Measurements from ENCODE around the gene PLEKHJ1. TPM values are rescaled to one million over a fixed set of nuclear protein-coding genes. Genes with fewer than 3 reads are reported as not detected.

Gene PLEKHJ1
- total RNA-seq, 4 donors from 2014 or later, result 156 to 298 (median 227) TPM

DNA sequence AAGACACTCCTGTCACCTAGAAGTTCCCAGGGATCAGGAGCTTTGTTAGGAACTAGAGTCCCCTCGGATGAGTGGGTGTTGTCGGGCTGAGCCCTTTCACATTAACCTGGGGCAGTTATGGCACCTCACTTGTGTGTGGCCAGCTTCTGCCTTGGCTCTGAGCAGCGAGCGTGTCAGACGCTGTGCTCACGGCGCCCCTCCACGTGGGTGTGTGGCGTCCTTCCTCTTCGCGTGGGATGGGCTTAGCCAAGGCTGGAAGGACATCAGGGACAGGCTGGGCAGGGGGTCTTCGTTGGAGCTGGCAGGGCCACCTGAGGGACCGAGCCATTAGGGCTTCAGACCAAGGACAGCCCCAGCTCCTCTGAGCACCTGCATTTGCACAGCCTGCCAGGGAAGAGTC is 49.0 kb downstream of the PLEKHJ1 start:
- Histone ChIP-seq H3K27me3 (no peaks in the 10 kb centered on the region), H3K4me1 (peaks cover 0 to 36% (median 8%) of the 10 kb centered on the region in 4 donors), H3K4me3 (no peak overlapping the region), H3K27ac (peak overlapping the region in 1 of 4 donors; percentile 64), H3K9me3 (no peaks in the 10 kb centered on the region), H3K36me3 (peaks cover 0 to 71% (median 0%) of the 10 kb centered on the region in 3 donors)
- TF ChIP-seq POLR2A (IDR thresholded peaks at IDR 0.05), result no peak
- TF ChIP-seq, protein P1, sequence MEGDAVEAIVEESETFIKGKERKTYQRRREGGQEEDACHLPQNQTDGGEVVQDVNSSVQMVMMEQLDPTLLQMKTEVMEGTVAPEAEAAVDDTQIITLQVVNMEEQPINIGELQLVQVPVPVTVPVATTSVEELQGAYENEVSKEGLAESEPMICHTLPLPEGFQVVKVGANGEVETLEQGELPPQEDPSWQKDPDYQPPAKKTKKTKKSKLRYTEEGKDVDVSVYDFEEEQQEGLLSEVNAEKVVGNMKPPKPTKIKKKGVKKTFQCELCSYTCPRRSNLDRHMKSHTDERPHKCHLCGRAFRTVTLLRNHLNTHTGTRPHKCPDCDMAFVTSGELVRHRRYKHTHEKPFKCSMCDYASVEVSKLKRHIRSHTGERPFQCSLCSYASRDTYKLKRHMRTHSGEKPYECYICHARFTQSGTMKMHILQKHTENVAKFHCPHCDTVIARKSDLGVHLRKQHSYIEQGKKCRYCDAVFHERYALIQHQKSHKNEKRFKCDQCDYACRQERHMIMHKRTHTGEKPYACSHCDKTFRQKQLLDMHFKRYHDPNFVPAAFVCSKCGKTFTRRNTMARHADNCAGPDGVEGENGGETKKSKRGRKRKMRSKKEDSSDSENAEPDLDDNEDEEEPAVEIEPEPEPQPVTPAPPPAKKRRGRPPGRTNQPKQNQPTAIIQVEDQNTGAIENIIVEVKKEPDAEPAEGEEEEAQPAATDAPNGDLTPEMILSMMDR (IDR thresholded peaks at IDR 0.05), result no peak
- no peak for DNase-seq

DNA sequence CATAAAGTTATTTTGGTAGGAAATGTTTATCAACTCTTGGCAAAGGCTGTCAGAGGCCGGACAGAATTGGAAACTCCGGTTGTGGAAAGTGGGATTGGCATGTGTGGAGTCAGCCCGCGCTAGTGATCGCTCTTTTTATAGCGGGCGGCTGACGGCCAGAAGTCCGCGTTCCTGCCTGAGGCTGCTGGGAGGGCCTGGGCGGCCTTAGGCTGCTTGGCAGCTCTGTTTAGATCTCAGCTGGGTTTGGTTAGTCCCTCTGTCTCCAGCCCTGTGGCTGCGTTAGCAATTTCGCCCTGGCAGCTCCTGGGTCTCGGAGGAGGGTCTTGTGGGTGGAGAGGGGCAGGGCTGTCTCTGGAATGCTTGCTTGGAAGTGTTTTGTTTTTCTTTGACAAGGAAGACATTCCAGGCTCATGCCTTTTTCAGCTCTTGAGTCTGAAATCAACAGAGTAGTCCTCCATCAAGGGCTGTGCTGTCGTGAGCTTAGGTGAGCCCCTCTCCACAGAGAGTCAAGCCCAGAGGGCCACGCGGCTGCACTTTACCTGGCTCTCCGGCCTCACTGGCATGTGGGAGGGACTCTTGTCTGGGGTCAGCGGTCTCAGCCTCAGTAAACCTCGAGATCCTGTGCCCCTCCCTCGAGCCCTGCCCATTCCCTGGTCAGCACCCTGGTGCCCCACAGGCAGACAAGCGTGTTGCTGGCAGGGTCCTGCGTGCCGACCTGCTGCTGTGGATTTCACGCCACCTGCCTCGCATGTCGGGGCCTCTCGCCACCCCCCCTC is 49.9 kb downstream of the PLEKHJ1 start:
- no peaks in the 10 kb centered on the region for H3K27me3 ChIP-seq
- H3K4me3 ChIP-seq, result no peak overlapping the region
- H3K27ac ChIP-seq, result peak overlapping the region in 3 of 4 donors; percentile 57 to 64 (median 63)
- DNase-seq, result peak in 1 of 3 donors; percentile 66
- H3K9me3 ChIP-seq, result no peaks in the 10 kb centered on the region
- peaks cover 0 to 63% (median 0%) of the 10 kb centered on the region in 3 donors for H3K36me3 ChIP-seq
- TF ChIP-seq, protein P1 (IDR thresholded peaks at IDR 0.05), result no peak
- TF ChIP-seq POLR2A (IDR thresholded peaks at IDR 0.05), result no peak
- H3K4me1 ChIP-seq, result peaks cover 0 to 27% (median 8%) of the 10 kb centered on the region in 4 donors

DNA sequence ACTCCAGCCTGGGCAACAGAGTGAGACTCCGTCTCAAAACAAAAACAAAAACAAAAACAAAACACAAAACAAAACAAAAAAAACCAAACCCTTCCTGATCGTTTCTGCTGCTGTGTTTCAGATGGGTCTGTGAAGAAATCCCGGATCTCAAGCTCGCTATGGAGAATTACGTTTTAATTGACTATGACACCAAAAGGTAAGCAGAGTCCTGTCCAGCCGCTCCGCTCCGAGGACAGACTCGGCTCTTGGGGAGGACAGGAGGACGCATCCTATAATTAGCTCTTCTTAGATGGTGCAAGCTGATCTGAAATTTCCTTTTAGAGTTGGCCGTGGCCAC is 50.4 kb downstream of the PLEKHJ1 start:
- Histone ChIP-seq H3K4me3 (no peak overlapping the region), H3K36me3 (peaks cover 0 to 65% (median 0%) of the 10 kb centered on the region in 3 donors), H3K27ac (peak overlapping the region in 3 of 4 donors; percentile 57 to 64 (median 63)), H3K4me1 (peaks cover 0 to 24% (median 8%) of the 10 kb centered on the region in 4 donors), H3K27me3 (no peaks in the 10 kb centered on the region), H3K9me3 (no peaks in the 10 kb centered on the region)
- TF ChIP-seq, protein P1 (IDR thresholded peaks at IDR 0.05), result no peak
- no peak for TF ChIP-seq POLR2A (IDR thresholded peaks at IDR 0.05)
- DNase-seq, result no peak

DNA sequence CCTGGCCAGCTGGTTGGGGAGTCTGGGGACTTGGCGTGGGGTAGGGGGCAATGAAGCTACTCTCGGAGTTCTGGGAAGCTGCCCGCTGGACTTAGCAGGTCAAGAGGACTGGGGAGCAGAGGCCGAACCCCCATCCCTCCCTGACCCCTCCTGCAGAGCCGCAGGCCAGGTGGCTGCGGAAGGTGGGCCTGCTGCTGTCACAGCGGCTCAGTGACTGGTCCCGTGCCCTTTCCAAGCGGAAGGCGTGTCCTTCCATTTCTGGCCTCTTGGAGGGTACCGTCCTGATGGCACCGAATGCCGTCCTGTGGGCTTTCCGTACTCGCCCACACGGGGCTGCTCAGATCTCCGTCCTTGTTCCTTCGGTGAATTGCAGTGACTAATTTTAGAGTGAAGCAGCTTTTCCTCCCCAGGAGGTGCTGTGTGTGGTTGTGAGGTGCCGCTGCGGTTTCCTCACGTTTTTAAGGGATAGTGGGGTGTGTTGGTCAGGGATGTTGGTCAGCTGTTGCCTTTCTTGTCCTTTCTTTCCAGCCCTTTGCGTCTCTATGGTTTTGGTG is 51.6 kb downstream of the PLEKHJ1 start:
- DNase-seq, result no peak
- Histone ChIP-seq H3K4me3 (no peak overlapping the region), H3K9me3 (no peaks in the 10 kb centered on the region), H3K27ac (peak overlapping the region in 1 of 4 donors; percentile 64), H3K27me3 (no peaks in the 10 kb centered on the region), H3K4me1 (peaks cover 0 to 24% (median 8%) of the 10 kb centered on the region in 4 donors), H3K36me3 (peaks cover 0 to 62% (median 0%) of the 10 kb centered on the region in 3 donors)
- TF ChIP-seq, protein P1 (IDR thresholded peaks at IDR 0.05), result no peak
- TF ChIP-seq POLR2A (IDR thresholded peaks at IDR 0.05), result no peak

Small RNAs within 50 kb of the gene (small RNA-seq; reads per million reads assigned to genes)
- gene MIR1227, result 0.23 to 0.64 reads per million in 2 donors

Other genes with a start within 250 kb of the PLEKHJ1 start
- 100 to 1,000 TPM in 1 of 4 donors, 10 to 100 TPM in 3; 57.8 to 114 (median 76.0) TPM for gene BTBD2, start 220.6 kb downstream of the PLEKHJ1 start, total RNA-seq
- gene MKNK2, start 185.1 kb downstream of the PLEKHJ1 start, total RNA-seq, result 100 to 1,000 TPM; 119 to 253 (median 192) TPM
- 10 to 100 TPM; 32.6 to 55.3 (median 35.1) TPM for gene MOB3A, start 140.0 kb downstream of the PLEKHJ1 start, total RNA-seq
- gene IZUMO4, start 139.4 kb downstream of the PLEKHJ1 start, total RNA-seq, result 1 to 10 TPM; 1.3 to 9.9 (median 3.8) TPM
- 100 to 1,000 TPM; 104 to 136 (median 122) TPM for gene AP3D1, start 84.8 kb downstream of the PLEKHJ1 start, total RNA-seq
- gene DOT1L, start 72.4 kb downstream of the PLEKHJ1 start, total RNA-seq, result 100 to 1,000 TPM in 1 of 4 donors, 10 to 100 TPM in 3; 67.8 to 167 (median 74.0) TPM
- 100 to 1,000 TPM in 1 of 4 donors, 10 to 100 TPM in 3; 38.7 to 133 (median 72.3) TPM for gene SF3A2, start 495 bp upstream of the PLEKHJ1 start, total RNA-seq
- gene AMH, start 13.0 kb upstream of the PLEKHJ1 start, total RNA-seq, result 1 to 10 TPM in 2 of 4 donors, under 1 TPM in 1, not detected in 1; 0.95 to 4.7 (median 1.6) TPM
- gene JSRP1, start 20.1 kb upstream of the PLEKHJ1 start, total RNA-seq, result not detected
- 1 to 10 TPM; 1.2 to 5.8 (median 2.6) TPM for gene PEAK3, start 45.8 kb upstream of the PLEKHJ1 start, total RNA-seq
- 1 to 10 TPM in 1 of 4 donors, under 1 TPM in 1, not detected in 2; 0.54 to 5.0 TPM for gene LINGO3, start 71.8 kb upstream of the PLEKHJ1 start, total RNA-seq
- 100 to 1,000 TPM in 2 of 4 donors, 10 to 100 TPM in 2; 59.8 to 152 (median 109) TPM for gene LSM7, start 92.3 kb upstream of the PLEKHJ1 start, total RNA-seq
- gene SPPL2B, start 92.4 kb upstream of the PLEKHJ1 start, total RNA-seq, result 100 to 1,000 TPM; 196 to 448 (median 270) TPM
- 1 to 10 TPM in 1 of 4 donors, under 1 TPM in 2, not detected in 1; 0.54 to 2.5 (median 0.85) TPM for gene TMPRSS9, start 123.9 kb upstream of the PLEKHJ1 start, total RNA-seq
- gene TIMM13, start 191.3 kb upstream of the PLEKHJ1 start, total RNA-seq, result 10 to 100 TPM; 28.1 to 44.4 (median 44.0) TPM
- gene LMNB2, start 220.6 kb upstream of the PLEKHJ1 start, total RNA-seq, result 10 to 100 TPM; 21.0 to 52.8 (median 21.4) TPM
- gene GADD45B, start 239.8 kb upstream of the PLEKHJ1 start, total RNA-seq, result 100 to 1,000 TPM in 1 of 4 donors, 10 to 100 TPM in 3; 35.5 to 278 (median 54.9) TPM